Measurements from ENCODE around the gene IFNB1.

The IFNB1 gene

DNA sequence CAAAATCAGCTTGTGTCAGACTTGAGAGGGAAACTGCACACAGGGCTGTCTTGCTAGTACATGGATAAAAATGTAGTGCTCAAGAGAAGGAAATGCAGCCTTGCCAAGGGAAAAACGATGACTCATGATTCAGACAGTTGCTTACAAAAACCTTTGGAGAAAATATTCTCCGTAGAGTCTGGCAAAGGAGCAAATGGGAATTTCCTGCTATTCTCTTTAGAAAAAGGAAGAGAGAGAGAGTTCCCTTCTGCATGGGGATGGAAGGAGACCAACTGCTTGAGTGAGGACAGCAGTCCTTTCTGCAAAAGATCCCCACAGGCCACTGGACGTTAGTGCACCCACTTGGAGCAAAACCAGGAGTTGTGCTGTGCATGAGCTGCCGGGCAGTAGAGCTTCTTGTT is 7.6 kb downstream of the IFNB1 start:
- DNase-seq (ENCODE audit: low spot score), result peak; percentile 76

DNA sequence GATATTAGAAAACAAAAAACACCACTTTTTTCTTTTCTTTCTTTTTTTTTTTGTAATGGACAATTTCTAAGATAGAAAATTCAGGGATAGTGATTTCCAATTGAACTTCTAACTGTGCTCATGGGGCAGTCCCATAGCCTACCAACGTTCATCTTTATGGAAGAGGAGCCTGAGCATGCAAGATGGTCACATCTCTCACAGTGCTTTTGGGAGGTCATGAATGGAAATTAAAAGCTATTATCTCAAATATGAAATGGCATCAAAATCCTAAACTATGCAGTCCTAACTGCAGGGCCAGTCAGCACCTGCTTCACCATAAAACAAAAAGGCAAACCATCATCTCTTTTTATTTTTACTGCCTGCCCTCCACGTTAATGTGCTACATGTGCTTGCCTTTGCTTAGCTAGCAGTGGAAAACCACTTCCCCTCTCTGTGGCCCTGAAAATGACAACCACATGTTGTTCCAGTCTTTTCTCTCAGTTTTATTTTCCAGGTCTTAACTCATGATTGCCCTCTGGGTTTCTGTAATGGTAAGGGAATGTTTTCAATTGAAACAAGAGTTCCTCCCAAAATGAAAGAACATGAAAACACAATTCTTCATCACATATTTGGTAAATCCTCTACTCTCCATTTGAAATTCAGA is 16.7 kb downstream of the IFNB1 start:
- no peak for DNase-seq (ENCODE audit: low spot score)

DNA sequence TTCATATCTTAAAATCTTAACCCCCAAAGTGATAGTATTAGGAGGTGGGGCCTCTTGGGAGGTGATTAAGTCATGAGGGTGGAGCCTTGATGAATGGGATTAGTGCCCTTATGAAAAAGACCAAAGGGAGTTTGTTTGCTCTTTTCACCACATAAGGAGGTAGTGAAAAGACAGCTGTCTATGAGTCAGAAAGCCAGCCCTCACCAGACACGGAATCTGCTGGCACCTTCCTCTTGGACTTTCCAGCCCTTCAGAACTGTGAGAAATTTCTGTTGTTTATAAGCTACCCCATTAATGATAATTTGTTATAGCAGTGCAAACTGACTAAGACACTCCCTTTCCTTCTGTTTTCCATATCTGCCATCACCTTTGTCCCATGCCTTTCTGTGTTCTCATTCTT is 20.8 kb downstream of the IFNB1 start:
- DNase-seq (ENCODE audit: low spot score), result no peak

DNA sequence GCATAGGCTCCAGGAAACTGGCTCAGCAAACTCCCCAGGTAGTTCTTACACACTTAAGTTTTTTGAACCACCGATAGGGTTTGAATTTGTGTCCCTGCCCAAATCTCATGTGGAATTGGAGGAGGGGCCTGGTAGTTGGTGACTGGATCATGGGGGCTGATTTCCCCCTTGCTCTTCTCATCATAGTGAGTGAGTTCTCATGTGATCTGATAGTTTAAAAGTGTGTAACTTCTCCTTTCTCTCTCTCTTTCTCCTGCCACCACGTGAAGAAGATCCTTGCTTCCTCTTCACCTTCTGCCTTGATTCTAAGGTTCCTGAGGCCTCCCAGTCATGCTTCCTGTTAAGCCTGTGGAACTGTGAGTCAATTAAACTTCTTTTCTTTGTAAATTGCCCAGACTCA is 23.9 kb downstream of the IFNB1 start:
- no peak for DNase-seq (ENCODE audit: low spot score)

GRCh38 chr9:21047281-21047691 is 30.5 kb downstream of the IFNB1 start:
- DNase-seq (ENCODE audit: low spot score), result no peak

GRCh38 chr9:21043841-21044240 is 33.9 kb downstream of the IFNB1 start:
- no peak for DNase-seq (ENCODE audit: low spot score)

GRCh38 chr9:21042466-21042865 is 35.3 kb downstream of the IFNB1 start:
- no peak for DNase-seq (ENCODE audit: low spot score)

DNA sequence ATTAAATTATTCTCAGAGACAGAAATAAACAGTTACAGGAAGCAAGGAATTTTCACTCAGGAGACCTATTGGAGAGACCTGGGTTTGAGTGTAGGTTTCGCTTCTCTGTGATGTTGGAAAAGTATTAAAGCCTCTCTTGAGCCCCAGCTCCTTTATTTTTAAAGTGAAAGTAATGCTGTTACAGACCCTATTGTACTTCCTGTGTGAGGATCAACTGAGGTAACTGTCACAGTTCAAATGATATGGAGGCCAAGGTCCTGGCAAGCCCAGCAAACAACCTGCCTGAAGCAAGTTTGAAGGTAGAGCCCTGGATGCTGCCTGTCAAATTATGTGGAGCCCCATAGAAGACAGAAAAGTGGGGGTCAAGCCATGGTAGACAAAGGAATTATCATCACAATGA is 38.4 kb downstream of the IFNB1 start:
- no peak for DNase-seq (ENCODE audit: low spot score)

- DNase-seq (ENCODE audit: low spot score), result no peak
Measured at GRCh38 chr9:21037278-21037677, 40.5 kb downstream of the IFNB1 start.

GRCh38 chr9:21031808-21032183 is 45.9 kb downstream of the IFNB1 start:
- no peak for DNase-seq (ENCODE audit: low spot score)

GRCh38 chr9:21031091-21031807 is 46.5 kb downstream of the IFNB1 start, which contains the start of gene HACD4:
HACD4 (minus strand) TSS chr9:21031640; CDS start chr9:21031590, 50 bp downstream.
- peak; percentile 78 for DNase-seq (ENCODE audit: low spot score)

DNA sequence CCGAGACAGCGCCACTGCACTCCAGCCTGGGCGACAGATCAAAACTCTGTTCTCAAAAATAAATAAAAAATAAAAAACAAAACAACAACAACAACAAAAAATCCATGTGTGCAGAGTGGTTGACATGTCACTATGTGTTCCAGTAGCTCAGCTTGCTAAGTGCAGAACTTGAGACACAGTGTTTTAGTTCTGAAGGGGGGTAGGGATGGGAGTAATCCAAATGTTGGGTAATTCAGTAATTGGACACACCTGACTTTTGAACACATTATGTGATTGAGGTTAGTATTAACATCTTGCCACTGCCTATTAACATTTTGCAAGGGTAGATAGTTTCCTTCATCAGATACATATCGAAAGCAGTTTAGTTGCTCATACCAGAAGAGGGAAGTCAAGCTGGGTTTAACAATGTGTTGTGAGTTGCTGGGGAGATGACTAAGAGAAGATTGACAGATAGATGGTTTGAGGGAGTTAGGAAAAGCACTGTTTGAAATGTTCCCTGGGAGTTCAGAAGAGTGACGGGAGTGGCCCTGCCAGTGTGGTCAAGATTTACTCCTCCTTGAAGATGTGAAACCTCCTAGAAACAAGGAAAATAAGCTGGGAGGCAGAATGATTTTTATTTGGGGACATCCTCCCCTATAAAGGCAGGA is 47.2 kb downstream of the IFNB1 start:
- peak; percentile 29 for DNase-seq (ENCODE audit: low spot score)

- DNase-seq (ENCODE audit: low spot score), result no peak
Measured at GRCh38 chr9:21029661-21030060, 48.1 kb downstream of the IFNB1 start.

DNA sequence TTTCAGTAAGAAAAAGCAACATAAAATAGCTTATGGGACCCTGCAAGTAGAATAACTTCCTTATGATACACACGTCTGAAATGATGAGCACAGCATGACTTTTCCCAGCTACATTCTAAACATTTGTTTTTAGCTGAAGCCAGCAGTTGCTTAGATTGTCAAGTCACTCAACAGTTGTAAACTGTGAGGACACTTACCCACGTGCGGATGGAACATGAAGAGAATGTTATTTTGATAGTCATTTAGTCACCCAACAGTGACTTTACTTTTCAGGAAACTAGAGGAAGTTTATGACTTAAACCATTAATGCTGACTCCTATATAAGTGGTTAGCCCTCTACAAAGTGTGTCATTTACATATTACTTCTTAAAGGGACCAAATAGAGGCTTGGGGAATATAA is 49.3 kb downstream of the IFNB1 start:
- DNase-seq (ENCODE audit: low spot score), result peak; percentile 14

- peak; percentile 22 for DNase-seq (ENCODE audit: low spot score)
Measured at GRCh38 chr9:21027295-21027694, 50.4 kb downstream of the IFNB1 start.
